HCT116 (cell line): Measurements from ENCODE around the gene HNF4A. TPM values are rescaled to one million over a fixed set of nuclear protein-coding genes. Genes with fewer than 3 reads are reported as not detected.

Experiments
- ATAC-seq: fragments of 200-7000 bp; cut with Tn5 transposase; 2 replicates; pipeline ENCODE4 v1.9.1; 2020; ENCODE audit warnings: mild to moderate bottlenecking, moderate library complexity
- BruUV-seq: library from RNA; stranded (reverse); fragments of 400-500 nt; replicated peaks from 2 replicates; lab custom pipeline; 2021; lab: Mats Ljungman, UMichigan
- CTCF ChIA-PET: fragments of 300-600 bp; sonication (Branson Sonifier 250); formaldehyde crosslinking; loops from one replicate; lab custom pipeline; 2021; ENCODE audit warnings: antibody characterized with exemption; lab: Charles Lee
- POLR2A ChIA-PET: fragments of 300-600, 350-600 bp; sonication (Branson Sonifier 250); formaldehyde crosslinking; loops from one replicate; lab custom pipeline; 2021; ENCODE audit warnings: antibody characterized with exemption; lab: Charles Lee
- RAD21 ChIA-PET, 2 experiments: fragments of 300-600 bp; sonication (Branson Sonifier 250); formaldehyde crosslinking; loops; one replicate each; lab custom pipeline; 2023; ENCODE audit warnings: low total read pairs in 2 of 2; ENCODE audit not compliant: uncharacterized antibody in 2 of 2, unreplicated experiment in 2 of 2, low non-redundant PET in 1 of 2; lab: Charles Lee
- DNase-seq: peaks from one replicate; pipeline ENCODE4 v3.0.0-alpha.2; 2010; ENCODE audit warnings: low read depth, low spot score
- H2AFZ ChIP-seq: fragments of 200-600 bp; shearing (Covaris generic), sonication (generic); 2 replicates; pipeline ENCODE4 v1.6.1; 2017; ENCODE audit warnings: low read depth, mixed run types, mixed read lengths, antibody characterized with exemption, low read length; ENCODE audit not compliant: poor library complexity, severe bottlenecking
- H3K27ac ChIP-seq: 2 replicates; pipeline ENCODE4 v1.5.1; 2012; ENCODE audit warnings: low read depth, low read length
- H3K27me3 ChIP-seq: fragments of 200-600 bp; sonication (generic); 2 replicates; pipeline ENCODE4 v1.6.1; 2016; ENCODE audit warnings: mixed run types, low read length, mixed read lengths; ENCODE audit not compliant: insufficient read depth
- H3K36me3 ChIP-seq, 2 experiments: fragments of 200-500 bp in 1 of 2; fragments of 200-600 bp in 1 of 2; sonication (Bioruptor generic) in 1 of 2; sonication (generic) in 1 of 2; 2 replicates each; pipeline versions ENCODE4 v1.5.1 to v1.6.1; 2014 to 2016; ENCODE audit warnings: low read length in 2 of 2, inconsistent platforms in 1 of 2, mixed read lengths in 1 of 2, mixed run types in 1 of 2; ENCODE audit not compliant: insufficient read depth in 2 of 2, control insufficient read depth in 1 of 2
- H3K4me1 ChIP-seq, 2 experiments: fragments of 200-600 bp in 1 of 2; sonication (generic) in 1 of 2; 2 replicates each; pipeline versions ENCODE4 v1.5.1 to v1.6.1; 2012 to 2017; ENCODE audit warnings: low read length in 2 of 2, inconsistent platforms in 1 of 2, mild to moderate bottlenecking in 1 of 2, mixed read lengths in 1 of 2, mixed run types in 1 of 2, moderate library complexity in 1 of 2; ENCODE audit not compliant: insufficient read depth in 2 of 2, control insufficient read depth in 1 of 2
- H3K4me2 ChIP-seq: fragments of 200-600 bp; sonication (generic); 2 replicates; pipeline ENCODE4 v1.6.1; 2017; ENCODE audit warnings: mixed run types, low read length, mixed read lengths
- H3K4me3 ChIP-seq, 2 experiments: fragments of 200-600 bp in 1 of 2; sonication (generic) in 1 of 2; replicated peaks in 1 of 2; 2 replicates each; pipeline ENCODE4 v1.5.1; 2011 to 2016; ENCODE audit warnings: low read length in 2 of 2, control low read depth in 1 of 2, low read depth in 1 of 2, mild to moderate bottlenecking in 1 of 2, mixed read lengths in 1 of 2, mixed run types in 1 of 2
- H3K79me2 ChIP-seq: fragments of 200-600 bp; sonication (generic); 2 replicates; pipeline ENCODE4 v1.6.1; 2017; ENCODE audit warnings: mild to moderate bottlenecking, mixed run types, low read length, moderate library complexity, mixed read lengths; ENCODE audit not compliant: insufficient read depth
- H3K9ac ChIP-seq: fragments of 200-600 bp; sonication (generic); 2 replicates; pipeline ENCODE4 v1.6.1; 2016; ENCODE audit warnings: low read length, mixed read lengths
- H3K9me2 ChIP-seq: fragments of 200-600 bp; sonication (generic), shearing (Covaris generic); 2 replicates; pipeline ENCODE4 v1.6.1; 2017; ENCODE audit warnings: mixed run types, mild to moderate bottlenecking, moderate library complexity; ENCODE audit not compliant: insufficient read depth
- H3K9me3 ChIP-seq, 2 experiments: fragments of 200-500 bp in 1 of 2; fragments of 200-600 bp in 1 of 2; sonication (Bioruptor generic) in 1 of 2; sonication (generic) in 1 of 2; 2 replicates each; pipeline ENCODE4 v1.6.1; 2014 to 2017; ENCODE audit warnings: low read length in 2 of 2, mixed read lengths in 2 of 2, inconsistent platforms in 1 of 2, low read depth in 1 of 2, mild to moderate bottlenecking in 1 of 2, mixed run types in 1 of 2, moderate library complexity in 1 of 2; ENCODE audit not compliant: control insufficient read depth in 1 of 2, insufficient read depth in 1 of 2
- H4K20me1 ChIP-seq: fragments of 200-600 bp; sonication (generic), shearing (Covaris generic); 2 replicates; pipeline ENCODE4 v1.6.1; 2017; ENCODE audit warnings: mixed run types, mild to moderate bottlenecking, moderate library complexity; ENCODE audit not compliant: insufficient read depth
- EGR1 ChIP-seq: IDR thresholded peaks from 2 replicates; pipeline ENCODE4 v1.6.1; 2012; ENCODE audit warnings: low read depth
- POLR2AphosphoS5 ChIP-seq: IDR thresholded peaks from 2 replicates; pipeline ENCODE4 v1.6.1; 2011; ENCODE audit warnings: mild to moderate bottlenecking, low read depth, low read length, moderate library complexity
- SIN3A ChIP-seq: IDR thresholded peaks from 2 replicates; pipeline ENCODE4 v1.6.1; 2012; ENCODE audit warnings: low read depth
- TCF7L2 ChIP-seq: IDR thresholded peaks from 2 replicates; pipeline ENCODE4 v1.7.0; 2011; ENCODE audit warnings: borderline replicate concordance, inconsistent platforms; ENCODE audit not compliant: insufficient read depth, insufficient read length; ENCODE audit errors: extremely low read depth
- ZNF274 ChIP-seq: fragments of 200-500 bp; sonication (Bioruptor generic); IDR thresholded peaks from 2 replicates; pipeline ENCODE4 v1.6.1; 2014; ENCODE audit warnings: mild to moderate bottlenecking, low read depth, low read length, inconsistent platforms
- intact Hi-C: fragments of 100-400 bp; cut with micrococcal nuclease; formaldehyde crosslinking; loops from 2 replicates; pipeline ENCODE4 v1.10.0; 2022
- total RNA-seq: library from RNA; stranded (reverse); gene quantifications from one replicate; pipeline ENCODE4 v1.2.1, GENCODE V29; 2021; ENCODE audit not compliant: unreplicated experiment
- TF ChIP-seq, protein P1 (sequence below), 3 experiments: fragments of 200-600 bp in 1 of 3; sonication (generic) in 1 of 3; IDR thresholded peaks in 2 of 3; conservative IDR thresholded peaks in 1 of 3; 2 replicates each; pipeline ENCODE4 v1.5.1; 2012 to 2017; ENCODE audit warnings: low read depth in 2 of 3, low read length in 2 of 3, antibody characterized with exemption in 1 of 3, borderline replicate concordance in 1 of 3, control low read depth in 1 of 3, mild to moderate bottlenecking in 1 of 3, mixed read lengths in 1 of 3, mixed run types in 1 of 3, moderate library complexity in 1 of 3; ENCODE audit not compliant: insufficient read depth in 1 of 3
- TF ChIP-seq, protein P2 (sequence below): IDR thresholded peaks from 2 replicates; pipeline ENCODE4 v1.6.1; 2011; ENCODE audit warnings: mild to moderate bottlenecking, low read length, moderate library complexity; ENCODE audit not compliant: insufficient replicate concordance; ENCODE audit errors: extremely low read depth
- TF ChIP-seq, protein P3 (sequence below): IDR thresholded peaks from 2 replicates; pipeline ENCODE4 v1.6.1; 2012

The HNF4A gene
- total RNA-seq, 1 experiment from 2014 or later, result 7.4 TPM

DNA sequence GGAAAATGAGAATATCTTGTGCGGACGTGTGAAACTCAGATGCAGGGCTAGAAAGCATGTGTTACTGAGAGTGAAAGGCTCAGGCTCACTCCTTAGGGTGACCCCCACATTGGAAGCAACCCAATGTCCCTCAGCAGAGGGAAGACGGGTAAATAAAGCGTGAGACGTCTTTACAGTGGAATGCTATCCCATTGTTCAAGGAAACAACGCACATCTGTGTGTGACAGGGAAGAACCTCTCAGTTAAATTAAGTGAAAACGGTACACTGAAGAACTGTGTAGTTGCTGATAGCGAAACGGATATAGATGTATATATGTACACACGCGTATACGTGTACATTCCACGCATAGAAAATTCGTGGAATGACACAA lies 839 bp downstream of the HNF4A start:
- Histone ChIP-seq H3K27ac (no peak overlapping the region), H3K9me2 (no peaks in the 10 kb centered on the region), H4K20me1 (no peaks in the 10 kb centered on the region), H3K36me3 (no peaks in the 10 kb centered on the region), H3K4me2 (peak overlapping the region; percentile 72), H3K4me1 (peaks cover 0 to 11% of the 10 kb centered on the region in 2 experiments; a peak in 3 of 4 replicates), H3K9ac (peak overlapping the region; percentile 48; the same call in 1 of the 2 replicates), H3K27me3 (no peaks in the 10 kb centered on the region), H2AFZ (no peak overlapping the region), H3K4me3 (peak overlapping the region; percentile 53 to 59), H3K79me2 (no peaks in the 10 kb centered on the region), H3K9me3 (no peaks in the 10 kb centered on the region)
- BruUV-seq, result TSS peak; percentile 37
- ChIA-PET CTCF (no interaction called here), RAD21 (no interaction called here), POLR2A (no interaction called here)
- DNase-seq, result no peak
- ATAC-seq, result no peak
- intact Hi-C loops, result no loop called here
- TF ChIP-seq EGR1 (no peak), TCF7L2 (no peak), POLR2AphosphoS5 (no peak), ZNF274 (no peak), SIN3A (no peak)
- TF ChIP-seq, protein P1, sequence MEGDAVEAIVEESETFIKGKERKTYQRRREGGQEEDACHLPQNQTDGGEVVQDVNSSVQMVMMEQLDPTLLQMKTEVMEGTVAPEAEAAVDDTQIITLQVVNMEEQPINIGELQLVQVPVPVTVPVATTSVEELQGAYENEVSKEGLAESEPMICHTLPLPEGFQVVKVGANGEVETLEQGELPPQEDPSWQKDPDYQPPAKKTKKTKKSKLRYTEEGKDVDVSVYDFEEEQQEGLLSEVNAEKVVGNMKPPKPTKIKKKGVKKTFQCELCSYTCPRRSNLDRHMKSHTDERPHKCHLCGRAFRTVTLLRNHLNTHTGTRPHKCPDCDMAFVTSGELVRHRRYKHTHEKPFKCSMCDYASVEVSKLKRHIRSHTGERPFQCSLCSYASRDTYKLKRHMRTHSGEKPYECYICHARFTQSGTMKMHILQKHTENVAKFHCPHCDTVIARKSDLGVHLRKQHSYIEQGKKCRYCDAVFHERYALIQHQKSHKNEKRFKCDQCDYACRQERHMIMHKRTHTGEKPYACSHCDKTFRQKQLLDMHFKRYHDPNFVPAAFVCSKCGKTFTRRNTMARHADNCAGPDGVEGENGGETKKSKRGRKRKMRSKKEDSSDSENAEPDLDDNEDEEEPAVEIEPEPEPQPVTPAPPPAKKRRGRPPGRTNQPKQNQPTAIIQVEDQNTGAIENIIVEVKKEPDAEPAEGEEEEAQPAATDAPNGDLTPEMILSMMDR (IDR thresholded peaks at IDR 0.05 in 2 of 3, conservative IDR thresholded peaks at IDR 0.05 in 1 of 3; ENCODE audit: borderline replicate concordance in 1 of 3, insufficient read depth in 1 of 3, low read depth in 2 of 3, low read length in 2 of 3), result no peak
- TF ChIP-seq, protein P2, sequence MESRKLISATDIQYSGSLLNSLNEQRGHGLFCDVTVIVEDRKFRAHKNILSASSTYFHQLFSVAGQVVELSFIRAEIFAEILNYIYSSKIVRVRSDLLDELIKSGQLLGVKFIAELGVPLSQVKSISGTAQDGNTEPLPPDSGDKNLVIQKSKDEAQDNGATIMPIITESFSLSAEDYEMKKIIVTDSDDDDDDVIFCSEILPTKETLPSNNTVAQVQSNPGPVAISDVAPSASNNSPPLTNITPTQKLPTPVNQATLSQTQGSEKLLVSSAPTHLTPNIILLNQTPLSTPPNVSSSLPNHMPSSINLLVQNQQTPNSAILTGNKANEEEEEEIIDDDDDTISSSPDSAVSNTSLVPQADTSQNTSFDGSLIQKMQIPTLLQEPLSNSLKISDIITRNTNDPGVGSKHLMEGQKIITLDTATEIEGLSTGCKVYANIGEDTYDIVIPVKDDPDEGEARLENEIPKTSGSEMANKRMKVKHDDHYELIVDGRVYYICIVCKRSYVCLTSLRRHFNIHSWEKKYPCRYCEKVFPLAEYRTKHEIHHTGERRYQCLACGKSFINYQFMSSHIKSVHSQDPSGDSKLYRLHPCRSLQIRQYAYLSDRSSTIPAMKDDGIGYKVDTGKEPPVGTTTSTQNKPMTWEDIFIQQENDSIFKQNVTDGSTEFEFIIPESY, result no peak
- TF ChIP-seq, protein P3, sequence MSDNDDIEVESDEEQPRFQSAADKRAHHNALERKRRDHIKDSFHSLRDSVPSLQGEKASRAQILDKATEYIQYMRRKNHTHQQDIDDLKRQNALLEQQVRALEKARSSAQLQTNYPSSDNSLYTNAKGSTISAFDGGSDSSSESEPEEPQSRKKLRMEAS, result no peak
